ENCODE measurements around the gene FERMT2. TPM values are rescaled to one million over a fixed set of nuclear protein-coding genes. Genes with fewer than 3 reads are reported as not detected.
A peak's percentile ranks its signal among the peaks of the same experiment; 100 is the strongest.

Gene FERMT2
- total and polyA plus RNA-seq, 8 donors = 10.4 to 27.9 (median 16.6) TPM

DNA sequence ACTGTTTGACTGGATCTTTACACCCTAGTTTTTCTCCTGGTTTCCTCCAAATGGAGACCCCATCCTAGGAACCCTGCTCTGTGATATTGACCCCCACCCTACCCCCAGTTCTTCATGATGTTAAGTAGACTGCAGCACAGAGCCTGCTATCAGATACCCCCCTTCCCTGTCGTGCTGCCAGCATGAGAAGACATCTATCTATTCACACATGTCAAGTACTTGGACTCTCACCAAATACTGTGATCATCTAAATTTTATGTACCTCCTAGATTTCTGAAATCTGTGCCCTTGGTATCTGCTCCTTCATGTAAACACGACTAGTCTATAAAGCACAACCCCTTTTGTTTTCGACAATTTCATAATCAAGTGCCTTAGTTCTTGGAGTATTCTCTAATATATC lies 38.9 kb downstream of the FERMT2 start:
- TF ChIP-seq, protein P1, sequence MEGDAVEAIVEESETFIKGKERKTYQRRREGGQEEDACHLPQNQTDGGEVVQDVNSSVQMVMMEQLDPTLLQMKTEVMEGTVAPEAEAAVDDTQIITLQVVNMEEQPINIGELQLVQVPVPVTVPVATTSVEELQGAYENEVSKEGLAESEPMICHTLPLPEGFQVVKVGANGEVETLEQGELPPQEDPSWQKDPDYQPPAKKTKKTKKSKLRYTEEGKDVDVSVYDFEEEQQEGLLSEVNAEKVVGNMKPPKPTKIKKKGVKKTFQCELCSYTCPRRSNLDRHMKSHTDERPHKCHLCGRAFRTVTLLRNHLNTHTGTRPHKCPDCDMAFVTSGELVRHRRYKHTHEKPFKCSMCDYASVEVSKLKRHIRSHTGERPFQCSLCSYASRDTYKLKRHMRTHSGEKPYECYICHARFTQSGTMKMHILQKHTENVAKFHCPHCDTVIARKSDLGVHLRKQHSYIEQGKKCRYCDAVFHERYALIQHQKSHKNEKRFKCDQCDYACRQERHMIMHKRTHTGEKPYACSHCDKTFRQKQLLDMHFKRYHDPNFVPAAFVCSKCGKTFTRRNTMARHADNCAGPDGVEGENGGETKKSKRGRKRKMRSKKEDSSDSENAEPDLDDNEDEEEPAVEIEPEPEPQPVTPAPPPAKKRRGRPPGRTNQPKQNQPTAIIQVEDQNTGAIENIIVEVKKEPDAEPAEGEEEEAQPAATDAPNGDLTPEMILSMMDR (IDR thresholded peaks at IDR 0.05) = no peak
- Histone ChIP-seq H3K9me3 (no peaks in the 10 kb centered on the region), H3K27ac (no peak overlapping the region), H3K4me3 (no peak overlapping the region), H3K36me3 (no peaks in the 10 kb centered on the region), H3K27me3 (no peaks in the 10 kb centered on the region), H3K4me1 (no peaks in the 10 kb centered on the region)
- WGBS, 2 donors = 83 to 86% methylated on average over 3 of the region's 3 CpGs
- ATAC-seq (no peak), DNase-seq (no peak), FAIRE-seq (no peak)
- intact Hi-C loops (cut with DNase I) = no loop called here

DNA sequence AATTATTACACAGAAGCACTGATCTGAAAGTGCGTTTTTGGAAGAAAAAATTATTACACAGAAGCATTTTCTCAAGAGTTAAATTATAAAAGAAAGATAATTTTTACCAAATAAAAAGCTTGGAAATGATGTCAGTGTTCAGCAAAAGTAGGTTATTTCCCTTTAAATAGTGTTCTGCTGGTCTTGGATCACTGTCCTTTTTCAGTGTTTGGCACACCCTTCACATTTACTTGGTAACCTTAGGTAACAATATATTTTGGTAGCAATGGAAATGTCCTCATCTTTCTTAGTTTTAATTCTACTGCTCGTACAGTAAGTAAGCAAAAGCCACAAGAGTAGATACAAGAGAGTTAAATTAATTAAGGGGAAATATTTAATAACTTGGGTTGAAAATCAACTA lies 40.3 kb downstream of the FERMT2 start:
- no peaks in the 10 kb centered on the region for H3K27me3 ChIP-seq
- peak in 1 of 4 donors; percentile 66 for ATAC-seq
- 59 to 68% methylated on average over 2 of the region's 2 CpGs for WGBS, 2 donors
- H3K4me1 ChIP-seq = no peaks in the 10 kb centered on the region
- H3K36me3 ChIP-seq = no peaks in the 10 kb centered on the region
- intact Hi-C loops (cut with DNase I) = no loop called here
- no peaks in the 10 kb centered on the region for H3K9me3 ChIP-seq
- no peak for FAIRE-seq
- no peak overlapping the region for H3K27ac ChIP-seq
- DNase-seq = no peak
- TF ChIP-seq, protein P1 (IDR thresholded peaks at IDR 0.05) = no peak
- no peak overlapping the region for H3K4me3 ChIP-seq

DNA sequence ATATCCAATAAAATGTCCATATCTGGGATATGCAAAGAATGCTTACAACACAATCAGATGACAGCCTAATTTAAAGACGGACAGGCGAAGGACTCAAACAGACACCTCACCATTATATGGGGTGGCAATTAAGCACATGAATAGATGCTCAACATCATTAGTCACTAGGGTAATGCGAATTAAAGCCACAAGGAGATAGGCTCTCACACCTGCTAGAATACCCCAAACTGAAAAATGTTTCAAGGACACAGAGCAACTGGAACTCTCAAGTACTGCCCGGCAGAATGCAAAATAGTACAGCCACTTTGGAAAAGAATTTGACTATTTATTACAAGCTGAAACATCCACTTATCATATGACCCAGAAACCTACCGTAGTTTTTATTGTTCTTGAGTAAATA lies 42.9 kb downstream of the FERMT2 start:
- Histone ChIP-seq H3K4me1 (no peaks in the 10 kb centered on the region), H3K4me3 (no peak overlapping the region), H3K36me3 (no peaks in the 10 kb centered on the region), H3K27ac (no peak overlapping the region), H3K27me3 (no peaks in the 10 kb centered on the region), H3K9me3 (no peaks in the 10 kb centered on the region)
- FAIRE-seq (no peak), ATAC-seq (no peak), DNase-seq (no peak)
- WGBS, 2 donors = 86 to 94% methylated on average over 5 of the region's 5 CpGs
- intact Hi-C loops (cut with DNase I) = no loop called here
- TF ChIP-seq, protein P1 (IDR thresholded peaks at IDR 0.05) = no peak

DNA sequence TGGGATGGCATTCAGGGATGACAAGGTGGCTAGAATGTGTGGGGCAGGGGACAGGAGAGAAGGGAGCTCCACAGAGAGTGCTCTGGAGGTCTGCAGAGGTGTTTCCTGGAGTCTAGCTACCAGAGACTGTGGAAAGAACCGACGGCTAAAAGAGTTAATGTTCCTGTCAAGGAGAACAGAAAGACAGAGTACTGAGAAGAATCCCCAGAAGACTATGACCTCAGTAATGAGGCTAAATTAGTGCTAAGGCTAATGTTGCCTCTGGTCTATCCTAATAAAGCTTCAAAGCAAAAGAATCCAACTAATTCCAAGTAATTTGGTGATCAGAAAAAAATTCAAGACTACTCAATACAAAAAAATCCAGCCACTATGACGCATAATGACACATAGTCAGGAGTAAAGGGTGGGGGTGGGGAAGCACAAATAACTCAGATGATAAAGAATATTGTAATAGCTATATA lies 44.7 kb downstream of the FERMT2 start:
- Histone ChIP-seq H3K4me1 (no peaks in the 10 kb centered on the region), H3K27ac (no peak overlapping the region), H3K36me3 (no peaks in the 10 kb centered on the region), H3K9me3 (no peaks in the 10 kb centered on the region), H3K4me3 (no peak overlapping the region), H3K27me3 (no peaks in the 10 kb centered on the region)
- TF ChIP-seq, protein P1 (IDR thresholded peaks at IDR 0.05) = no peak
- FAIRE-seq = no peak
- no peak for DNase-seq
- 80 to 87% methylated on average over 3 of the region's 3 CpGs for WGBS, 2 donors
- intact Hi-C loops (cut with DNase I) = no loop called here
- ATAC-seq = no peak

DNA sequence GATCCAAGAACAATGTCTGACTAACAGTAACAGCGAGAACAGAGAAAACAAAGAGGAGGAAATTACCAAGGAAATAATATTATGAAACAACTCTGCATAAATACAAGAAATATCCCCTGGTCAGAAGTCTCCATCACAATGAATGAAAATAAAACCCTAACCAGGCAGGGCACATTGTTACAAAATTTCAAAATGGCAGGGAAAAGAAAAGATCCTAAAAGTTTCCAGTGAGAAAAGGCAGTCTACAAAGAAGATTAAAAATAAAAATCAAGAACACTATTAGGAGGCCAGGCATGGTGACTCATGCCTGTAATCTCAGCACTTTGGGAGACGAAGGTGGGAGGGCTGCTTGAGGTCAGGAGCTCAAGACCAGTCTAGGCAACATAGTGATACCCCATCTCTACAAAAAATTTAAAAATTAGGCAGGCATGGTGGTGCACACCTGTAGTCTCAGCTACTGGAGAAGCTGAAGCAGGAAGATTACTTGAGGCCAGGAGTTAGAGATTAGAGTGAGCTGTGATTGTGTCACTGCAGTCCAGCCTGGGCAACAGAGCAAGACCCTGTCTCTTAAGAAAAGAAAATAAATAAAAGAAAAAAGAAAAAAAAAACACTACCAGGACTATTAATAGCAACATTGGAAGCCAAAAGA lies 47.8 kb downstream of the FERMT2 start:
- TF ChIP-seq, protein P1 (IDR thresholded peaks at IDR 0.05) = no peak
- Histone ChIP-seq H3K27me3 (no peaks in the 10 kb centered on the region), H3K27ac (no peak overlapping the region), H3K9me3 (no peaks in the 10 kb centered on the region), H3K4me3 (no peak overlapping the region), H3K36me3 (no peaks in the 10 kb centered on the region), H3K4me1 (no peaks in the 10 kb centered on the region)
- ATAC-seq (no peak), DNase-seq (no peak), FAIRE-seq (no peak)
- intact Hi-C loops (cut with DNase I) = no loop called here
- WGBS, 2 donors = 89 to 93% methylated on average over 2 of the region's 2 CpGs
